Measurements from ENCODE around the gene BDH1.
"Not testable (repeated sequence)": the region's sequence is repeated elsewhere in the genome, so short reads cannot be mapped to it uniquely, and the experiment has no call there.

BDH1 gene

GRCh38 chr3:197555281-197556261, at the start of gene BDH1:
Gene BDH1, minus strand, starts transcription at chr3:197555968. Its CDS starts 9,525 bp downstream, at chr3:197546443.
- peak; percentile 28 for DNase-seq

GRCh38 chr3:197603317-197603933, 47.7 kb upstream of the BDH1 start:
- DNase-seq = no peak

GRCh38 chr3:197602351-197602750, 46.6 kb upstream of the BDH1 start:
- not testable (repeated sequence) for DNase-seq

- not testable (repeated sequence) for DNase-seq
Measured at GRCh38 chr3:197601566-197601840, 45.7 kb upstream of the BDH1 start.

- DNase-seq = no peak
Measured at GRCh38 chr3:197600796-197601565, 45.2 kb upstream of the BDH1 start.

GRCh38 chr3:197599089-197599765, 43.5 kb upstream of the BDH1 start:
- DNase-seq = peak; percentile 68

- no peak for DNase-seq
Measured at GRCh38 chr3:197598404-197598980, 42.7 kb upstream of the BDH1 start.

GRCh38 chr3:197597335-197597734, 41.6 kb upstream of the BDH1 start:
- DNase-seq = no peak

- no peak for DNase-seq
Measured at GRCh38 chr3:197595470-197596185, 39.9 kb upstream of the BDH1 start.

- DNase-seq = no peak
Measured at GRCh38 chr3:197593046-197593380, 37.2 kb upstream of the BDH1 start.

- DNase-seq = no peak
Measured at GRCh38 chr3:197592361-197593045, 36.7 kb upstream of the BDH1 start.

GRCh38 chr3:197591816-197592215, 36.0 kb upstream of the BDH1 start:
- no peak for DNase-seq

GRCh38 chr3:197590313-197590962, 34.7 kb upstream of the BDH1 start:
- DNase-seq = no peak

- DNase-seq = no peak
Measured at GRCh38 chr3:197589545-197589944, 33.8 kb upstream of the BDH1 start.

- not testable (repeated sequence) for DNase-seq
Measured at GRCh38 chr3:197586768-197587167, 31.0 kb upstream of the BDH1 start.

GRCh38 chr3:197586181-197586580, 30.4 kb upstream of the BDH1 start:
- DNase-seq = no peak

- no peak for DNase-seq
Measured at GRCh38 chr3:197584733-197585132, 29.0 kb upstream of the BDH1 start.

GRCh38 chr3:197583371-197583770, 27.6 kb upstream of the BDH1 start:
- no peak for DNase-seq

- DNase-seq = no peak
Measured at GRCh38 chr3:197580253-197580691, 24.5 kb upstream of the BDH1 start.

- no peak for DNase-seq
Measured at GRCh38 chr3:197578376-197578775, 22.6 kb upstream of the BDH1 start.
